ENCODE data around the gene ZNF766.

DNA sequence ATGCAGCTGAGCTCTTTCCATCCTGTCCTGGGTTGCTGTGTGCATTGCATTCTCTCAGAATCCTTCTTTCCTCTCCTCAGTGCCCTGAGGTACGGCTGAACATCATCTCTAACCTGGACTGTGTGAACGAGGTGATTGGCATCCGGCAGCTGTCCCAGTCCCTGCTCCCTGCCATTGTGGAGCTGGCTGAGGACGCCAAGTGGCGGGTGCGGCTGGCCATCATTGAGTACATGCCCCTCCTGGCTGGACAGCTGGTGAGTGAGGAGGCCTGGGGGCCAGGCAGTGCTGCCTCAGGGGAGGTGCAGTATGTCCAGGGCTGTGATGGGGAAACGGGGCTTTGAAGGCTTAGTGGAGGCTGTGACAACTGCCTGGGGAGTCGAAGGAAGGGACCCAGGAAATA is 49.8 kb upstream of the ZNF766 start:
- TF ChIP-seq ESRRG (CRISPR knock-in tag; IDR thresholded peaks at IDR 0.05) (no peak), BACH2 (CRISPR knock-in tag; IDR thresholded peaks at IDR 0.05; ENCODE audit: borderline replicate concordance) (no peak), ZFP30 (CRISPR knock-in tag; IDR thresholded peaks at IDR 0.05) (no peak), CREB5 (CRISPR knock-in tag; IDR thresholded peaks at IDR 0.05; ENCODE audit: low read depth) (no peak), ZNF565 (CRISPR knock-in tag; conservative IDR thresholded peaks at IDR 0.05; ENCODE audit: low read depth) (no peak), CSDC2 (CRISPR knock-in tag; IDR thresholded peaks at IDR 0.05) (no peak), PATZ1 (CRISPR knock-in tag; IDR thresholded peaks at IDR 0.05; ENCODE audit: borderline replicate concordance) (no peak), TOX (CRISPR knock-in tag; IDR thresholded peaks at IDR 0.05; ENCODE audit: borderline replicate concordance) (no peak), SNAI2 (CRISPR knock-in tag; IDR thresholded peaks at IDR 0.05) (no peak), ARNTL (CRISPR knock-in tag; IDR thresholded peaks at IDR 0.05; ENCODE audit: borderline replicate concordance, low read depth) (no peak), PPARA (CRISPR knock-in tag; IDR thresholded peaks at IDR 0.05; ENCODE audit: borderline replicate concordance) (no peak)
- TF ChIP-seq, protein P1, sequence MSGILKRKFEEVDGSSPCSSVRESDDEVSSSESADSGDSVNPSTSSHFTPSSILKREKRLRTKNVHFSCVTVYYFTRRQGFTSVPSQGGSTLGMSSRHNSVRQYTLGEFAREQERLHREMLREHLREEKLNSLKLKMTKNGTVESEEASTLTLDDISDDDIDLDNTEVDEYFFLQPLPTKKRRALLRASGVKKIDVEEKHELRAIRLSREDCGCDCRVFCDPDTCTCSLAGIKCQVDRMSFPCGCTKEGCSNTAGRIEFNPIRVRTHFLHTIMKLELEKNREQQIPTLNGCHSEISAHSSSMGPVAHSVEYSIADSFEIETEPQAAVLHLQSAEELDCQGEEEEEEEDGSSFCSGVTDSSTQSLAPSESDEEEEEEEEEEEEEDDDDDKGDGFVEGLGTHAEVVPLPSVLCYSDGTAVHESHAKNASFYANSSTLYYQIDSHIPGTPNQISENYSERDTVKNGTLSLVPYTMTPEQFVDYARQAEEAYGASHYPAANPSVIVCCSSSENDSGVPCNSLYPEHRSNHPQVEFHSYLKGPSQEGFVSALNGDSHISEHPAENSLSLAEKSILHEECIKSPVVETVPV (CRISPR knock-in tag; IDR thresholded peaks at IDR 0.05) = no peak

Measured in SK-N-SH treated with all-trans-retinoic acid at 6 μM for 48 hours (cell line).